A549 treated with AZD9567 at 1 μM for 4 hours (cell line): Measurements from ENCODE around the gene ADPRM. TPM values are rescaled to one million over a fixed set of nuclear protein-coding genes. Genes with fewer than 3 reads are reported as not detected.

ENCODE experiments used
- total RNA-seq: library from RNA; stranded (reverse); fragments of 200-300 nt; extraction: Qiagen RNA extraction; gene quantifications from 5 replicates; pipeline ENCODE4 v1.2.3, GENCODE V29; 2022; ENCODE audit not compliant: insufficient read depth

Gene ADPRM
- total RNA-seq, result 8.0 to 11.8 TPM (median 9.6 TPM) in 5 replicates

GRCh38 chr17:10697092-10698081 lies at the start of gene ADPRM, which contains the start of gene SCO1:
ADPRM (plus strand) TSS chr17:10697594; CDS start chr17:10704927, 7,333 bp downstream.
SCO1 (minus strand) TSS chr17:10697533; CDS start chr17:10697507, 26 bp downstream.

GRCh38 chr17:10657148-10657547 lies 40.2 kb upstream of the ADPRM start, which contains the start of gene MYH3:
MYH3 (minus strand) TSS chr17:10657309; CDS start chr17:10655064, 2,245 bp downstream.

GRCh38 chr17:10729334-10730193 lies 32.2 kb downstream of the ADPRM start, which contains the start of gene TMEM220:
TMEM220 (minus strand) TSS chr17:10730023; CDS start chr17:10729851, 172 bp downstream.

Other genes starting within 250 kb of the ADPRM start
- gene MYH4, start 228.0 kb upstream of the ADPRM start, total RNA-seq, result not detected in 5 replicates
- gene MYH1, start 179.1 kb upstream of the ADPRM start, total RNA-seq, result not detected in 5 replicates
- gene MYH2, start 147.9 kb upstream of the ADPRM start, total RNA-seq, result not detected in 5 replicates
- 0.31 to 1.7 TPM (median 0.70 TPM) in 5 replicates for gene MYH3, start 40.3 kb upstream of the ADPRM start, total RNA-seq
- gene SCO1, start 61 bp upstream of the ADPRM start, total RNA-seq, result 49.9 to 63.0 TPM (median 58.9 TPM) in 5 replicates
- gene TMEM220, start 32.4 kb downstream of the ADPRM start, total RNA-seq, result 2.4 to 3.0 TPM (median 2.7 TPM) in 4 of 5 replicates, not detected in the other
- gene TMEM238L, start 106.5 kb downstream of the ADPRM start, total RNA-seq, result not detected in 5 replicates
- not detected in 5 replicates for gene PIRT, start 140.5 kb downstream of the ADPRM start, total RNA-seq